GM10266 (cell line): Measurements from ENCODE around the gene UBE2J2.

ENCODE experiments used
- DNase-seq: peaks from one replicate; pipeline ENCODE4 v3.0.0; 2012; ENCODE audit errors: extremely low spot score
- CTCF ChIP-seq: IDR thresholded peaks from 2 replicates; pipeline ENCODE4 v1.5.1; 2012; ENCODE audit warnings: mild to moderate bottlenecking, low read depth; ENCODE audit not compliant: control insufficient read depth, insufficient read depth; ENCODE audit errors: missing control alignments

Gene UBE2J2

GRCh38 chr1:1239614-1240347, 33.9 kb downstream of the UBE2J2 start:
- DNase-seq: no peak
- TF ChIP-seq CTCF: no peak

- no peak for TF ChIP-seq CTCF
- DNase-seq: no peak
Observed at GRCh38 chr1:1239227-1239613, 34.4 kb downstream of the UBE2J2 start.

- TF ChIP-seq CTCF: no peak
- DNase-seq: no peak
Observed at GRCh38 chr1:1238702-1239178, 34.9 kb downstream of the UBE2J2 start.

GRCh38 chr1:1237874-1238701, 35.6 kb downstream of the UBE2J2 start:
- DNase-seq: no peak
- no peak for TF ChIP-seq CTCF

- TF ChIP-seq CTCF: no peak
- no peak for DNase-seq
Observed at GRCh38 chr1:1236945-1237873, 36.4 kb downstream of the UBE2J2 start.

- no peak for TF ChIP-seq CTCF
- no peak for DNase-seq
Observed at GRCh38 chr1:1236176-1236763, 37.4 kb downstream of the UBE2J2 start.
